Coronary artery (tissue), 2 donors: ENCODE data around the gene PRKCH.

Experiments
- DNase-seq: peaks from one replicate; pipeline ENCODE4 v3.0.0-alpha.2; 2017; ENCODE audit warnings: low spot score
- H3K27ac ChIP-seq, 2 donors: fragments of 200-600 bp; sonication (generic); one replicate each; pipeline ENCODE4 v1.5.1; 2016 to 2019
- H3K4me3 ChIP-seq: fragments of 200-600 bp; sonication (generic); 2 replicates; pipeline ENCODE4 v1.5.1; 2016; ENCODE audit warnings: mild to moderate bottlenecking, moderate library complexity
- TF ChIP-seq, protein P1 (sequence below): fragments of 200-600 bp; sonication (generic); IDR thresholded peaks from one replicate; pipeline ENCODE4 v1.5.1; 2019; ENCODE audit warnings: antibody characterized with exemption

Gene PRKCH

DNA sequence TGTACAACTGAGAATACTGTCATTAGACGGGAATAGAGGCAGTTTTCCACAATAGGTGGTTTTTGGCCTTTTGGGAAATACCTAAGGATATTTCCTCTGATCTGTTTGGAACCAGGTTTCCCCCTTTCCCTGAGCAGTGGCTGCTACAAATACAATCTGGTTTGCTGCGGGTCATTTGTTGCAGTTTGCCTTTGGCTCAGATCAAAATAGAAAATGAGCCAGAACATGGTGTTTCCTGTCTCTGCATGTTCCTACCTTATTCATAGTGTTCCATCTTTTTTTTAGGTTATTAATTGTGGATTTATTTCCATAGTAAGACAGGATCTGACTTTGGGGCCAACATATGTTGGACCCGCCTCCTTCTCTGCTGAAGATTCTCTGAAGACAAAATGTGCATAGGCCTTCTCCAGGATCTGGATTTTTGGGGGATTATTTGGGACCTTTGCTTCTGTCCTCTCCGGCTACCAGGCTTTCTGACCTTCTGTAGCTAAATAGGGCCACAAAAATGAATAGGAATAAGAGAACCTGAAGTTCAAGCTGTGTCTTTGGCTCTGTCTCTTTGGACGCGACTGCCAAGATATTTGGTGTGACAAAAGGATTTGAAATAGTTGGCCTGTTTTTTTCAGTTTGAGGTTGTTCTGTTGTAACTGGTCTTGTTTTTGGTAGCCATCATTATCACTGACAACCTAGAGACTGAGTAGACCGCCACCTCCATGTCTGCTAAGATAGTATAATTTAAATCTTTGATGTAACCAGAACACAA, 146.9 kb downstream of the PRKCH start:
- peak overlapping the region; percentile 7 to 16 for H3K27ac ChIP-seq
- no peak for DNase-seq
- H3K4me3 ChIP-seq: no peak overlapping the region
- TF ChIP-seq, protein P1, sequence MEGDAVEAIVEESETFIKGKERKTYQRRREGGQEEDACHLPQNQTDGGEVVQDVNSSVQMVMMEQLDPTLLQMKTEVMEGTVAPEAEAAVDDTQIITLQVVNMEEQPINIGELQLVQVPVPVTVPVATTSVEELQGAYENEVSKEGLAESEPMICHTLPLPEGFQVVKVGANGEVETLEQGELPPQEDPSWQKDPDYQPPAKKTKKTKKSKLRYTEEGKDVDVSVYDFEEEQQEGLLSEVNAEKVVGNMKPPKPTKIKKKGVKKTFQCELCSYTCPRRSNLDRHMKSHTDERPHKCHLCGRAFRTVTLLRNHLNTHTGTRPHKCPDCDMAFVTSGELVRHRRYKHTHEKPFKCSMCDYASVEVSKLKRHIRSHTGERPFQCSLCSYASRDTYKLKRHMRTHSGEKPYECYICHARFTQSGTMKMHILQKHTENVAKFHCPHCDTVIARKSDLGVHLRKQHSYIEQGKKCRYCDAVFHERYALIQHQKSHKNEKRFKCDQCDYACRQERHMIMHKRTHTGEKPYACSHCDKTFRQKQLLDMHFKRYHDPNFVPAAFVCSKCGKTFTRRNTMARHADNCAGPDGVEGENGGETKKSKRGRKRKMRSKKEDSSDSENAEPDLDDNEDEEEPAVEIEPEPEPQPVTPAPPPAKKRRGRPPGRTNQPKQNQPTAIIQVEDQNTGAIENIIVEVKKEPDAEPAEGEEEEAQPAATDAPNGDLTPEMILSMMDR: no peak

DNA sequence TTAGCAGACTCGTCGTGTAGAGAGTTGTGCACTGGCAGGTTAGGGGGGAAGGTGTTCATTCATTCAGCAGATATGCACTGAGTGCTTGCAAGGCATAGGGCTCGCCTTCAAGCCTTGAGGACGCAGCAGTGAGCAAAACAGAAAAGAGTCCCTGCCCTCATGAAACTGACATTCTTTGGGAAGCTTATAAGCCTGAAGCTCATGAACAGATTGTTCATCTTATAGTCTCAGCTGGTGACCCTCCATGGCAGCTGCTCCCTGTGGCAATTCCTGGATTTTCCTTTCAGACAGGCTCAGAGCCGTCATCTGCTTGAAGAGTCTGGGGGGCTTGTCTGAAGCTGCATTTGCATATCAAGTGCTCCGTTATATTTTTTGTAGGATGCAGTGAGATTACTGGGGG, 148.4 kb downstream of the PRKCH start:
- DNase-seq: no peak
- TF ChIP-seq, protein P1: no peak
- Histone ChIP-seq H3K27ac (no peak overlapping the region), H3K4me3 (no peak overlapping the region)

DNA sequence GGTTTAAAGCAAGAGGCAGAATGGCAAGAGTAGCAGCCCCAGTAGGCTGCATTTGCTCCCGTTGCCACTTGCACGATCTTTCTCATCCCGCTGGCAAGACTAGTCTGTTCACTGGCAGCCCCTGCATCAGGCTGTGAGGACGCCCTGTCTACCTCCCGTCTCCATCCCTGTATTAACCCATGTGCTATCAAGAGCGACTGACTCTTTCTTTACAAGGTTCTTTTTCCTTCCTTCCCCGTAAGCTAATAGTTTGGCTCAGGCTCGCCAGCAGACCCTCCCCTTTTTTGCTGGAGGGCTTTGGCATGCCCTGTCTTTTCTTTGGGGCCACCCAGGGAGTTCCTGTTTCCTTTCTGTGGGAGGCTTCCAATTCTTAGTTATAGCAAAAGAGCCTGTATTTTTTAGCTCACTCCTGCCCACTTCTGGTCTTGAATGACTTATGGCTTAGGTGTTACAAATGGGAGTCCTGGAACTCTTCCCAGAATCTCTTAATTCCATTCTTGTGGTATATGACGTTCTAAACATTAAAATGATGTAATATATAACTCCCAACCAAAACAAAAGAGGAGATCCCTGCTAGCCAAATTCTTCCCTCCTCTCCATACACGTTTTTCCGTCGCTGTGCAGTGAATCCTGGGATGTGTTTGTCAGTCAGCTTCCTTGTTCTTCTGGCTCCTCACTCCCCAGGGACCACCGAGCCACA, 149.0 kb downstream of the PRKCH start:
- peak overlapping the region; percentile 71 to 79 for H3K27ac ChIP-seq
- TF ChIP-seq, protein P1: no peak
- no peak for DNase-seq
- peak overlapping the region; percentile 49 for H3K4me3 ChIP-seq

DNA sequence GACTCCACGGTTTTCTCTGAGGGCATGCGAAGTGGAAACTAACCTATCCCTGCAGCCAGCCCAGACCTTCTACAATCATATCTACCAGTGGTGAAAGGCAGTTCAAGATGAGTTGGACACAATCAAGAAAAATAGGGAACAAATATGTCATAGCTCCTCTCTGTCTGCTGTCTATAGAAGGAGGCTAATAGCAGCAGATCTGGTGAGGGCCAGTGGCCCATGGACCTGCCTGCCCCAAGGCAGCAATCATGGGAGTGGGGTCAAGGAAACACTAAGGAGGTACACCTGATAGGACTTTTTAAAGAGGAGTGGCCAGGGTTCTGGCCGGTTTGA, 149.5 kb downstream of the PRKCH start:
- peak overlapping the region; percentile 71 to 79 for H3K27ac ChIP-seq
- TF ChIP-seq, protein P1: no peak
- DNase-seq: no peak
- peak overlapping the region; percentile 49 for H3K4me3 ChIP-seq

DNA sequence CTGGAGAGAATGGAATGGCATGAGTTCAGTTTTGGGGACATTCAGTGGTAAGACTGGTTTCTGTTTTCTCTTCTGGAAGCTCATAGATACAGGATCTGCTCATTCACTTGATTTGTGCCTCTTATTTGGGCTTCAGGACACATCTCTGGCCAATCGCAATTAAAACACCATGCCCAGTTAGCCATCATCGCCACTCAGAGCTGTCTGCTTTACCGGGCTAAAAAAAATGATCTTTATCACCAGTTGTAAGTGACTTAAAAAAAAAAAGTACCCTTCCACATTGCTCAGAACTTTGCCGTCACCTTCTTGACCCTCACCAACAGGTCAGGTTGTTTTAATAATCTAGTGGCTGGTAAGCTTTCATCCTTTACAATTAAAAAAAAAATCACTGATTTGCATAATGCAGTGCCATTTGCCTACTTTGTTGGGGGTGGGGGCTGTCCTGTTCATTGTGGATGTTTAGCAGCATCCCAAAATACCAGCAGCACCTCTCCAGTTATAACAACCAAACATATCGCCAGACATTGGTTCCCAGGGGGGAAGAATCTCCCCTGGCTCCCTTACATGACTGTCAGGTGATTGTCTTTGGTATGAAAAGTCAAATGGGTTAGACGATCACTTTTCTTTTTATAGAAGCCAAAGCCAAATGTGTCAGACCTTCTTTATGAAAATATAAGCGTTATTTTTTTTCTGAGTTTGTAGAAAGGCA, 150.1 kb downstream of the PRKCH start:
- DNase-seq: no peak
- TF ChIP-seq, protein P1: no peak
- H3K27ac ChIP-seq: peak overlapping the region; percentile 71 to 79
- H3K4me3 ChIP-seq: peak overlapping the region; percentile 64

DNA sequence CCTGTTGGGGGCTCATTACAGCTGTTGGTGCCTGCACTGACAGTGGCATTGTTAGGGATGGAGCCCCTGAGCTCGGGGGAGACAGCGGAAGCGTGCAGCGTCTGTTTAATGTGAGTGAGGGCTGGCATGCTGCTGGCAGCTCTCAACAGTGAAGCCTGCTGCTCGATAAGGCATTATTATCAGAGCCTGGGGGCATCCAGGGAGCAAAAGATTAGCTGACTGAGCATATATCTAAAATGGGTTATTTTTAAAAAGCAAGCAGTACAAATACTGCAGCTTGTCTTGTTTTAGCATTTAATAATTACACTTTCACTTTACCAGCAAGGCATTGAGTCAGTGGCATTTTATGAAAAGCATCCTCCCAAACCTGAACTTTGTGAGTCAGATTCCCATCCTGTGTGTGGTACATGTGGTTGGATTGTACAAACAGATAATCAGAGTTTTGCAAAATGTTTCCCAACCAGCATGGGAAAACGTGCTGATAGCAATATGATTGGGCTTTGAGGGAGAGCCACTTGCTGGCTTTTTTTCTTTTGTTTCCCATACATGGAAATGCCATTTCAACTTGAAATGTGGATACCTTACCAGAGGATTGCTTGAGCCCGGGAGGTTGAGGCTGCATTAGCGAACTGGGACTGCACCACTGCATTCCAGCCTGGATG, 150.8 kb downstream of the PRKCH start:
- Histone ChIP-seq H3K27ac (peak overlapping the region; percentile 71 to 79), H3K4me3 (peak overlapping the region; percentile 64)
- DNase-seq: no peak
- TF ChIP-seq, protein P1: no peak
